GM15510 (cell line): Measurements from ENCODE around the gene TSFM.

Source experiments
- POLR2A ChIP-seq: IDR thresholded peaks from 3 replicates; pipeline ENCODE4 v1.6.1; 2011; ENCODE audit warnings: borderline replicate concordance; ENCODE audit not compliant: insufficient read length; ENCODE audit errors: extremely low read depth

The TSFM gene

GRCh38 chr12:57765003-57765697, 17.4 kb upstream of the TSFM start:
- no peak for TF ChIP-seq POLR2A

GRCh38 chr12:57765698-57766463, 16.7 kb upstream of the TSFM start:
- no peak for TF ChIP-seq POLR2A

- no peak for TF ChIP-seq POLR2A
Observed at GRCh38 chr12:57766464-57767304, 15.9 kb upstream of the TSFM start, which contains the start of gene CYP27B1. TSS of gene CYP27B1 (minus strand) at chr12:57767078. CDS start at chr12:57767041, 37 bp downstream.

GRCh38 chr12:57767305-57767698, 15.3 kb upstream of the TSFM start:
- no peak for TF ChIP-seq POLR2A

GRCh38 chr12:57767876-57768275, 14.7 kb upstream of the TSFM start:
- no peak for TF ChIP-seq POLR2A

- no peak for TF ChIP-seq POLR2A
Observed at GRCh38 chr12:57769594-57769993, 13.0 kb upstream of the TSFM start.

- no peak for TF ChIP-seq POLR2A
Observed at GRCh38 chr12:57770734-57771133, 11.9 kb upstream of the TSFM start.

- TF ChIP-seq POLR2A: no peak
Observed at GRCh38 chr12:57771236-57771872, 11.2 kb upstream of the TSFM start.

- TF ChIP-seq POLR2A: peak; percentile 80
Observed at GRCh38 chr12:57771873-57772428, 10.6 kb upstream of the TSFM start, which contains the start of gene METTL1. TSS of gene METTL1 (minus strand) at chr12:57772105. CDS start at chr12:57772083, 22 bp downstream.

- TF ChIP-seq POLR2A: no peak
Observed at GRCh38 chr12:57772429-57773322, 9.9 kb upstream of the TSFM start, which contains the start of gene EEF1AKMT3. TSS of gene EEF1AKMT3 (plus strand) at chr12:57772614. CDS start at chr12:57772725, 111 bp downstream.

GRCh38 chr12:57775044-57775443, 7.5 kb upstream of the TSFM start:
- TF ChIP-seq POLR2A: no peak

- TF ChIP-seq POLR2A: no peak
Observed at GRCh38 chr12:57775563-57776246, 6.9 kb upstream of the TSFM start.

- no peak for TF ChIP-seq POLR2A
Observed at GRCh38 chr12:57776247-57776587, 6.4 kb upstream of the TSFM start.
